ENCODE results near the gene SLC4A2.
"Not testable (repeated sequence)": the region's sequence is repeated elsewhere in the genome, so short reads cannot be mapped to it uniquely, and the experiment has no call there.

Gene SLC4A2

GRCh38 chr7:151026771-151027727 is 32.3 kb upstream of the SLC4A2 start:
- not testable (repeated sequence) for FAIRE-seq

GRCh38 chr7:151027728-151028130 is 31.7 kb upstream of the SLC4A2 start:
- not testable (repeated sequence) for FAIRE-seq

GRCh38 chr7:151028131-151028947 is 31.1 kb upstream of the SLC4A2 start, which contains the start of gene ABCB8:
Gene ABCB8 (plus strand): TSS chr7:151028450. CDS start chr7:151028516, 66 bp downstream.
- peak; percentile 98 for FAIRE-seq

- no peak for FAIRE-seq
Measured at GRCh38 chr7:151028948-151029501, 30.4 kb upstream of the SLC4A2 start.

GRCh38 chr7:151031011-151031410 is 28.4 kb upstream of the SLC4A2 start:
- no peak for FAIRE-seq

- FAIRE-seq: no peak
Measured at GRCh38 chr7:151032936-151033863, 26.2 kb upstream of the SLC4A2 start.

GRCh38 chr7:151033864-151034249 is 25.5 kb upstream of the SLC4A2 start:
- FAIRE-seq: no peak

- FAIRE-seq: no peak
Measured at GRCh38 chr7:151034312-151035025, 24.9 kb upstream of the SLC4A2 start.

GRCh38 chr7:151035026-151035717 is 24.2 kb upstream of the SLC4A2 start:
- no peak for FAIRE-seq

- no peak for FAIRE-seq
Measured at GRCh38 chr7:151035902-151036301, 23.5 kb upstream of the SLC4A2 start.

- FAIRE-seq: no peak
Measured at GRCh38 chr7:151038951-151039849, 20.2 kb upstream of the SLC4A2 start.

- FAIRE-seq: no peak
Measured at GRCh38 chr7:151039850-151040548, 19.4 kb upstream of the SLC4A2 start.

GRCh38 chr7:151040616-151041375 is 18.6 kb upstream of the SLC4A2 start:
- FAIRE-seq: no peak

GRCh38 chr7:151043449-151043848 is 15.9 kb upstream of the SLC4A2 start:
- not testable (repeated sequence) for FAIRE-seq

- no peak for FAIRE-seq
Measured at GRCh38 chr7:151043959-151044358, 15.4 kb upstream of the SLC4A2 start.

GRCh38 chr7:151045262-151045661 is 14.1 kb upstream of the SLC4A2 start:
- FAIRE-seq: no peak

GRCh38 chr7:151045967-151046366 is 13.4 kb upstream of the SLC4A2 start:
- no peak for FAIRE-seq

Data from G401.6 (cell line).